Body of pancreas (tissue), 4 donors: ENCODE measurements around the gene RPH3AL.

Experiments used
- CTCF ChIP-seq, 7 experiments: fragments of 450-650 bp in 4 of 7; fragments of 200-600 bp in 3 of 7; sonication (generic) in 3 of 7; IDR thresholded peaks; one replicate each; pipeline ENCODE4 v1.5.1; 2016 to 2019; ENCODE audit warnings: antibody characterized with exemption in 7 of 7
- POLR2A ChIP-seq, 3 donors: fragments of 450-650 bp; IDR thresholded peaks; one replicate each; pipeline ENCODE4 v1.6.1; 2016; ENCODE audit warnings: antibody characterized with exemption in 3 of 3, mild to moderate bottlenecking in 2 of 3

GRCh38 chr17:278676-279059, 73.9 kb downstream of the RPH3AL start:
- TF ChIP-seq POLR2A (IDR thresholded peaks at IDR 0.05), result no peak
- no peak for TF ChIP-seq CTCF (IDR thresholded peaks at IDR 0.05)
